LoVo (cell line): ENCODE measurements around the gene TECTA.
A peak's percentile ranks its signal among the peaks of the same experiment; 100 is the strongest.
"Not testable (repeated sequence)": the region's sequence is repeated elsewhere in the genome, so short reads cannot be mapped to it uniquely, and the experiment has no call there.

Experiments used
- DNase-seq: peaks from one replicate; pipeline ENCODE4 v3.0.0-alpha.2; 2016; ENCODE audit warnings: low spot score

The TECTA gene

GRCh38 chr11:121090145-121090721 is 10.8 kb upstream of the TECTA start:
- DNase-seq: no peak

- no peak for DNase-seq
These were observed 9.4 kb upstream of the TECTA start for GRCh38 chr11:121091492-121092152.

- DNase-seq: no peak
These were observed 5.5 kb upstream of the TECTA start for GRCh38 chr11:121095561-121095960.

- no peak for DNase-seq
These were observed 1.7 kb upstream of the TECTA start for GRCh38 chr11:121099364-121099763.

GRCh38 chr11:121099885-121100284 is 1.2 kb upstream of the TECTA start:
- no peak for DNase-seq

- no peak for DNase-seq
These were observed 3.3 kb downstream of the TECTA start for GRCh38 chr11:121104312-121104762.

GRCh38 chr11:121105063-121105480 is 4.0 kb downstream of the TECTA start:
- DNase-seq: no peak

GRCh38 chr11:121105481-121106195 is 4.6 kb downstream of the TECTA start:
- DNase-seq: no peak

GRCh38 chr11:121106812-121107211 is 5.8 kb downstream of the TECTA start:
- DNase-seq: no peak

- no peak for DNase-seq
These were observed 7.4 kb downstream of the TECTA start for GRCh38 chr11:121108413-121108812.

- DNase-seq: no peak
These were observed 8.4 kb downstream of the TECTA start for GRCh38 chr11:121109471-121109870.

- no peak for DNase-seq
These were observed 9.0 kb downstream of the TECTA start for GRCh38 chr11:121109916-121110586.

GRCh38 chr11:121110871-121111724 is 10.1 kb downstream of the TECTA start:
- DNase-seq: no peak

GRCh38 chr11:121112498-121113455 is 11.7 kb downstream of the TECTA start:
- DNase-seq: peak; percentile 43

GRCh38 chr11:121113611-121114010 is 12.6 kb downstream of the TECTA start:
- DNase-seq: no peak

- not testable (repeated sequence) for DNase-seq
These were observed 14.0 kb downstream of the TECTA start for GRCh38 chr11:121115024-121115423.

GRCh38 chr11:121117788-121118187 is 16.7 kb downstream of the TECTA start:
- DNase-seq: no peak

- DNase-seq: no peak
These were observed 18.4 kb downstream of the TECTA start for GRCh38 chr11:121119440-121119839.

- no peak for DNase-seq
These were observed 21.3 kb downstream of the TECTA start for GRCh38 chr11:121122328-121122727.

- no peak for DNase-seq
These were observed 22.5 kb downstream of the TECTA start for GRCh38 chr11:121123496-121124069.
